GM19099 (cell line): Measurements from ENCODE around the gene NLGN3.

Experiments
- POLR2A ChIP-seq: IDR thresholded peaks from 3 replicates; pipeline ENCODE4 v1.6.1; 2011; ENCODE audit warnings: low read depth; ENCODE audit not compliant: insufficient read length; ENCODE audit errors: extremely low read depth

The NLGN3 gene

GRCh38 chrX:71181558-71181909, 36.9 kb downstream of the NLGN3 start:
- no peak for TF ChIP-seq POLR2A

- peak; percentile 76 for TF ChIP-seq POLR2A
These were observed 37.5 kb downstream of the NLGN3 start for GRCh38 chrX:71181910-71182799.

GRCh38 chrX:71182871-71183270, 38.2 kb downstream of the NLGN3 start:
- no peak for TF ChIP-seq POLR2A

GRCh38 chrX:71183341-71183740, 38.7 kb downstream of the NLGN3 start:
- no peak for TF ChIP-seq POLR2A

GRCh38 chrX:71184092-71184491, 39.5 kb downstream of the NLGN3 start:
- no peak for TF ChIP-seq POLR2A

- no peak for TF ChIP-seq POLR2A
These were observed 40.3 kb downstream of the NLGN3 start for GRCh38 chrX:71184803-71185495.

GRCh38 chrX:71191248-71191647, 46.6 kb downstream of the NLGN3 start:
- no peak for TF ChIP-seq POLR2A

- TF ChIP-seq POLR2A: no peak
These were observed 51.5 kb downstream of the NLGN3 start for GRCh38 chrX:71195964-71196649.

- peak; percentile 34 for TF ChIP-seq POLR2A
These were observed 53.4 kb downstream of the NLGN3 start for GRCh38 chrX:71198066-71198465.

GRCh38 chrX:71199252-71200008, 54.8 kb downstream of the NLGN3 start:
- TF ChIP-seq POLR2A: no peak

GRCh38 chrX:71210816-71211215, 66.2 kb downstream of the NLGN3 start:
- TF ChIP-seq POLR2A: no peak

- TF ChIP-seq POLR2A: no peak
These were observed 67.9 kb downstream of the NLGN3 start for GRCh38 chrX:71212536-71212935.

- TF ChIP-seq POLR2A: no peak
These were observed 69.5 kb downstream of the NLGN3 start for GRCh38 chrX:71214152-71214551.

- no peak for TF ChIP-seq POLR2A
These were observed 70.1 kb downstream of the NLGN3 start for GRCh38 chrX:71214604-71215337.
